ENCODE measurements around the gene SLC16A10.
"Not testable (repeated sequence)": the region's sequence is repeated elsewhere in the genome, so short reads cannot be mapped to it uniquely, and the experiment has no call there.

The SLC16A10 gene

GRCh38 chr6:111087106-111087835, at the start of gene SLC16A10:
Gene SLC16A10, plus strand, starts transcription at chr6:111087503. Its CDS starts 250 bp downstream, at chr6:111087753.
- DNase-seq: no peak

- DNase-seq: no peak
Measured at GRCh38 chr6:111038534-111039252, 48.6 kb upstream of the SLC16A10 start.

DNA sequence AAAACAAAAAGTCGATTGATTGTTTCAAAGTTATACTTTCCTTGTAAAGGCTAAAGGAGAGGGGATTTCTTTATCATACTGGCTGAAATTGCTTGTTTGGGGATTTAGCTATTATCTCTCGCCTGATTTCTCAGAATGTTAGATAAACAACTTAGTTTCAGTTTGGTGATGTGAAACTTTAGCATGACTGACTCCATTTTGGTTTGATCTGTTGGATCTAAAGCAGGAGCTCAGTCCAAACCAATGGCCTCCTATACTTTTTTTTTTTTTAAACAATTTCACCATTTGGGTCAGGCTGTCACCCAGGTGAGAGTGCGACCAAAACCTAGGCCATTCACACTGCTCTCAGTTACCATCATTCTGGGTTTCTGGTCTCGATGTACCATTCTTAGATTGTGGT, 45.4 kb upstream of the SLC16A10 start:
- DNase-seq: no peak

- DNase-seq: no peak
Measured at GRCh38 chr6:111047244-111047643, 40.1 kb upstream of the SLC16A10 start.

DNA sequence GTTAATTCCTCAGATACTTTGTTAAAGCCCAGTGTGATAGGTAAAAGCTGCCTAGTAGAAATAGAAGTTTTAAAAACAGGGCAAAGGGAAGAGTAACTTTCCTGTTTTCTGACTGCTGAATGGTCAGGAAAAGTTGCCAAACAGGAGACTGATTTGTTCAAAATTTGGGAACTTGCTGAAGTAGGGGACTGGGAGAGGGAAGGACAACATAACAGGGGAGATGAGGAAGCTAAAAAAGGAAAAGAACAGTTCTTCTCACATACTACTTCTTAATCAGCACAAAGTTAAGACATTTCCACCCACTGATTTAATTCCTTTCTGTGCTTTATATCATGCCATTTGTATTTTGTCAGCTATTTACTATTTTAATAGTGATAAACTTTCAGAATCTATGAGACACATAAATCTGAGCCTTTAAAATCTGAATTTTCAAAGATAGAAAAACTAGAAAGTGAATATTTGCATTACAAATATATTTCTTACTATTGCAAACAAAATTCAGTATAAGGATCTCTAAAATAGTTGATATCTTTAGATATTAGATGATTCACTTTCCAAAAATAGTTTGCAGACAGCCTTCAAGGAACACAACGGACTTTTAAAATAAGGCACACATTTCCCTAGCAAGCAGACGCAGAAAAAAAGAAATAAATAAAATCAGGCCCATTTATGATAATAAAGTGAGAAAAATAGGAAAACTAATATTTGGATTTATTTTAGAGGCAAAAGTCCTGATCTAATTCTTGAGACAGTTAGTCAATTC, 36.9 kb upstream of the SLC16A10 start:
- DNase-seq: no peak

- no peak for DNase-seq
Measured at GRCh38 chr6:111052171-111052570, 35.1 kb upstream of the SLC16A10 start.

DNA sequence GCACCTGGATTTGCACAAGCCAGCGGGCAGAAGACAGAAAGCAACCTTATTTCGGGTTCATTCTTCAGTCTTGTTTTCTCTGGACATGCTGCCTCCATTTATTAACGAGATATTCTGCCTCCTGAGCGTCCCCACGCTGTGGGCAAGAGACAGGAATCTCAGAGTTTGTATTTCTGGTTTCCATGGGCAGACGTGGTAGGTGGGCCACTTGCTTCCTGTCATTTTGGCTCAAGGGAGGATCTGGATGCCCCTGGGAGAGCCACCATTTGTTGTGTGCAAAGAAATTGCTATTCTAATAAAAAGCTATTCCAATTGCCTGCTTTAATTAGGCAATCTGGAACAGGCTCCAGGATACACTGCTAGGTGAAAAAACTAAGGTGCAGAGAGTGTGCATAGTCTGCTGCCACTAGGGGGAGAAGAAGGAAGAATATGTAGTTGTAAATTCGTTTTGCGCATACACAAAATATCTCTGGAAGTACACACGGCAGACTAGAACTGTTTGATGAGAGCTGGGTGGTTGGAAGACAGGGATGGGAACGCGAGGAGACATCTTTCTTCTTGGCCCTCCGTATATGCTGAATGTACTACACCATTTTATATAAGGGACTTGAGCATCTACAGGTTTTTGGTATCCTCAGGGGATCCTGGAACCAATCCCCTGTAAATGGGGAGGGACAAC, 30.1 kb upstream of the SLC16A10 start:
- peak; percentile 61 for DNase-seq

DNA sequence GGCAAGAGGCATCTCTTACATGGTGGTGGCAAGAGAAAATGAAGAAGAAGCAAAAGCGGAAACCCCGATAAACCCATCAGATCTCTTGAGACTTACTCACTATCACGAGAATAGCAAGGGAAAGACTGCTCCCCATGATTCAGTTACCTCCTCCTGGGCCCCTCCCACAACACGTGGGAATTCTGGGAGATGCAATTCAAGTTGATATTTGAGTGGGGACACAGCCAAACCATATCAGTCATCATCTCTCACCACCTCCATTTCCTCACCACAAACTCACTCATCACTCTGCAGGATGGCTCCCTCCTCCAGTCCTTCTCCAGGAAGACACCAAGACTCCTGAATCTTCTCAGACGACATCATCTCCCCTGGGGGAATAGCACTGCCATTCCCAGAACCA, 25.8 kb upstream of the SLC16A10 start:
- peak; percentile 24 for DNase-seq

- DNase-seq: not testable (repeated sequence)
Measured at GRCh38 chr6:111061985-111062384, 25.3 kb upstream of the SLC16A10 start.

DNA sequence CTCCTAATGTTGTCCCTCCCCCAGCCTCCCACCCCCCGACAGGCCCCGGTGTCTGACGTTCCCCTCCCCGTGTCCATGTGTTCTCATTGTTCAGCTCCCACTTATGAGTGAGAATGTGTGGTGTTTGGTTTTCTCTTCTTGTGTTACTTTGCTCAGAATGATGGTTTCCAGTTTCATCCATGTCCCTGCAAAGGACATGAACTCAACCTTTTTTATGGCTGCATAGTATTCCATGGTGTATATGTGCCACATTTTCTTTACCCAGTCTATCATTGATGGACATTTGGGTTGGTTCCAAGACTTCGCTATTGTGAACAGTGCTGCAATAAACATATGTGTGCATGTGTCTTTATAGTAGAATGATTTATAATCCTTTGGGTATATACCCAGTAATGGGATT, 24.4 kb upstream of the SLC16A10 start:
- not testable (repeated sequence) for DNase-seq

DNA sequence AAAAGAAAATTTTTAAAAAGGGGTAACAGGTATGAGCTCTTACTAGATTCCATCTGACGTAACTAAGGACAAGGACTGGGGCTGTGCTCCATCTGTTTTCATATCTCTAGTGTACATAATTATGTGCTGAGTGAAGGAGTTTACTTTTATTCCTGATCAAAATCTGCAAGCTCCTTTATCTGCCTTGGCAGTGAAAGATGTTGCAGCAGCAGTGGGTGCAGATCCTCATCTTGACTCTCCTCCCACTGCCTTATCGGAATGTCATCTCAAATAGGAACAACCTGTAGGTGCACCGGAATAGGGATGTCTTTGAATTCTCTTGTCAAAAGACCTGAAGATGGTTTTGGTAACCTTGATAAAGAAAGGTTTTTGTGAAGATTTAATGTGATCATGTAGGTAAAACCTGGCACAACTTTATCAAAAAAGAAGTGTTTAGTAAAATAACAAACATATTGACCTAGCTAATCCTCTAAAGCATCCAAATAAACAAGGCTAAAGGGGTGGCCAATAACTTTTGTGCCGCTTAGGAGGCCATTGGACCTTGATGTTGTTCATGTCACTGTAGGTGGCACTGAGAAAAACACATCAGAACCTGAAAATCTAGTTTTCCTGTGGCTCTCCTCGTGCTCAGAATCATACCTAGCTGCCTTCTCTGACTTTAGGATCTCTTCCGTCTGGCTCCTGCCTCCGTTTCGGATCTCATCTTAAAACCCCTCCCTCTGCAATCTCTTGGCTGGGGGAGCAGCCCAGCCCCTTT, 19.0 kb upstream of the SLC16A10 start:
- DNase-seq: no peak

DNA sequence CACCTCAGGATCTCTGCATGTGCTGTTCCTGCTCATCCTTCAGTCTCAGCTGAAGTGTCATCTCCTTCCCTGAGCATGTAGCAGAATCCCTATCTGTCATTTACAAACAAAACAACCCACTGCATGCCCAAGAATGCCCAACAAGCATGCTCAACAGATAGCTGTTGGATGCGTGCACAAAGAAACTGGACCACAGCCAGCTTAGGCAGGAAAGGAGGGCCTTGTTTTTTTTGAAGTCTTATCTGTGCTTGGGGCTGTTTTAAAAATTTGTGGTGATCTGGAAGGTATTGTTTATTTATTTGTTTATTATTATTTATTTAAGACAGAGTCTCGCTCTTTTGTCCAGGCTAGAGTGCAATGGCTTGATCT, 18.5 kb upstream of the SLC16A10 start:
- DNase-seq: no peak

DNA sequence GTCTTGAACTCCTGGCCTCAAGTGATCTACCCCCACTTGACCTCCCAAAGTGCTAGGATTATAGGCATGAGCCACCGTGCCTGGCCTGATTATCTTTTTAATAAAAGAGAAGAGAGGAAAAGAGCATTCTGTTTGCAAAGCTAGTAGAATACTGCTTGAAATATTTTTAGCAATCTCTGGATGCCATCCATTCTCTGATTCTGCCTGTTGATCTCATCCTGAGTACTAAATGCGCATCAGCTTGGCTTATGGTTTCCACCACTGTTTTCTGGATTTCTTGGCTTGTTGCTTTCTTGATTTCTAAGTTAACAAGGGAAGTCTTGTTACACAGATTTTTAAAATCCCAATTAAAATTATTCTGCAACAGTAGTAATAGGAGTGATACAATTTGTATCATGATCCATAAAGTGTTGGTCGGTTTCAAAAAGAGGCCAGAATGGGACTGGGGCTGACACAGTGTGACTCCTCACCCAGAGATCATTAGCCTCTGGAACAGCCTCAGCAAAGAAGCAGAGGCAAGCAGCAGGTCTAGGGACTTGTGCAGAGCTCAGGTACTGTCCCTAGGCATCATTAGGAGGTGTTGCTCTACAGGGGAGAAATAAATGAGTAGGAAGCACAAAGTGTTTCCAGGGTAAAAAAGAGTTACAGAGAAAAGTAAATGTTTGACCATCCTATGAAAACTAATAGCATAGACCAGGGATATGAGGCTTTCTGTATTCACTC, 17.8 kb upstream of the SLC16A10 start:
- DNase-seq: no peak

- DNase-seq: no peak
Measured at GRCh38 chr6:111070105-111071005, 16.9 kb upstream of the SLC16A10 start.

GRCh38 chr6:111072801-111073360, 14.4 kb upstream of the SLC16A10 start:
- no peak for DNase-seq

DNA sequence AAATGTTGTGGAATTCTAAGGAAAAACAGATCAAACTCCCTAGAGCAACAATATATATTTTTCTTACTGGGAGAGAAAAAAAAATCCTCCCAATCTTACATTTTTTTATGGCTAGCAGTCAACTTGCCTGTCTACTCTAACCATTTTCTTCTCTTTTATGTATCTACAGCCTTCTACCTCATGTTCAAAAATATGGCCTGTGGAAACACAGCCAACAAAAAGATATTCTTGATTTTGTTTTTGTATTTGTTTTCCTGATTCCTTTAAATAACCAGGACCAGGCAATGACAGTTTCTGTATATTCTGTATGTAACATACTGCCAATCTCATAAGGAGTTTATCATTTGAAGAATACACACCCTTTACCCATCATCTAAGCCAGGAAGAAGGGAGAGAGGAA, 13.0 kb upstream of the SLC16A10 start:
- no peak for DNase-seq

DNA sequence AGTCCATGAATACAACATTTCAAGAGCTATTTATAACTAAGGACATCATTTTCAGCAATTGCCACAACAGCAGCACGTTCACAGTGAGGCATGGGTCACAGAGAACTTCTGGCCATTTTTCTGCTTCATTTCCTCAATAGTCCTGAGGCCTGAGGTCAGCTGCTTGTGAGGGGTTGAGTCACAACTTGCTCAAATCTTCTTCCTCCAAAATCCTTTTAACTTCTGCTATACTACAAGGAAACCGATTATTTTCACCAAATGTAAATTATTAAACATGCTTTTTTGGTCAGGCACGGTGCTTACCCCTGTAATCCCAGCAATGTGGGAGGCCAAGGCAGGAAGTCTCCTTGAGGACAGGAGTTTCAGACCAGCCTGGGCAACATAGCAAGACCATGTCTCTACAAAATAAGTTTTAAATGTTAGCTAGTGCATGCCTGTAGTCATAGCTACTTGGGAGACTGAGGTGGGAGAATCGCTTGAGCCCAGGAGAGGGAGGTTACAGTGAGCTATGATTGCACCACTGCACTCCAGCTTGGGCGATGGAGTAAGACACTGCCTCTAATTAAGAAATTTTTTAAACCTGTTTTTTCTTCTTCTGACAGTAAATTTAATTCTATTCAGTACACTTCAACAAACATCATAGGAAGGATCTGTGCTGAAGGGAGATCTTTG, 11.1 kb upstream of the SLC16A10 start:
- DNase-seq: peak; percentile 9

DNA sequence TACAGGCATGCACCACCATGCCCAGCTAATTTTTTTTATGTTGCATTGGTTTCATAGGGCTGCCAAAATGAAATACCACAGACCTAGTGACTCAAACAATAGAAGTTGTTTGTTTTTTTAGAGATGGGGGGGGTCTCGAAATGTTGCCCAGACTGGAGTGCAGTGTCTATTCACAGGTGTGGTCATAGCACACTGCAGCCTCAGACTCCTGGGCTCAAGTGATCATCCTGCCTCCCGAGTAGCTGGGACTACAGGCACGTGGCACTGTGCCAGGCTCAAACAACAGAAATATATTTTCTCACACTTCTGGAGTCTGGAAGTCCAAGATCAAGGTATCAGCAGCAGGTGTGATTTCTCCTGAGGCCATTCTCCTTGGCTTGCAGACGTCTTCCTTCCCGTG, 6.6 kb upstream of the SLC16A10 start:
- DNase-seq: no peak

GRCh38 chr6:111086685-111087084, 618 bp upstream of the SLC16A10 start:
- DNase-seq: no peak
